Neural progenitor cell (in vitro differentiated cells): ENCODE measurements around the gene UNC5B. TPM values are rescaled to one million over a fixed set of nuclear protein-coding genes. Genes with fewer than 3 reads are reported as not detected.

Experiments used
- DNase-seq: peaks from one replicate; pipeline ENCODE4 v3.0.0-alpha.2; 2016; ENCODE audit warnings: low spot score
- H2AFZ ChIP-seq: fragments of 200-600 bp; sonication (generic); replicated peaks from 2 replicates; pipeline ENCODE4 v1.6.1; 2016; ENCODE audit warnings: antibody characterized with exemption
- H3F3A ChIP-seq: fragments of 200-600 bp; sonication (generic); 2 replicates; pipeline ENCODE4 v1.6.1; 2016; ENCODE audit warnings: antibody characterized with exemption, low read depth
- H3K27ac ChIP-seq: fragments of 200-600 bp; sonication (generic); 2 replicates; pipeline ENCODE4 v1.5.1; 2016; ENCODE audit warnings: mild to moderate bottlenecking
- H3K27me3 ChIP-seq: fragments of 200-600 bp; sonication (generic); 2 replicates; pipeline ENCODE4 v1.6.1; 2016; ENCODE audit warnings: mild to moderate bottlenecking, moderate library complexity
- H3K36me3 ChIP-seq: fragments of 200-600 bp; sonication (generic); 2 replicates; pipeline ENCODE4 v1.5.1; 2016
- H3K4me1 ChIP-seq: fragments of 200-600 bp; sonication (generic); 2 replicates; pipeline ENCODE4 v1.6.1; 2016; ENCODE audit warnings: mixed run types
- H3K4me2 ChIP-seq: fragments of 200-600 bp; sonication (generic); 2 replicates; pipeline ENCODE4 v1.6.1; 2016
- H3K4me3 ChIP-seq: fragments of 200-600 bp; sonication (generic); 2 replicates; pipeline ENCODE4 v1.5.1; 2016
- H3K79me2 ChIP-seq: fragments of 200-600 bp; sonication (generic); 2 replicates; pipeline ENCODE4 v1.6.1; 2016; ENCODE audit warnings: low read depth
- H3K9ac ChIP-seq: fragments of 200-600 bp; sonication (generic); 2 replicates; pipeline ENCODE4 v1.6.1; 2016
- H3K9me3 ChIP-seq: fragments of 200-600 bp; sonication (generic); 2 replicates; pipeline ENCODE4 v1.5.1; 2016; ENCODE audit warnings: low read depth
- H4K20me1 ChIP-seq: fragments of 200-600 bp; sonication (generic); 2 replicates; pipeline ENCODE4 v1.6.1; 2016; ENCODE audit warnings: low read depth
- H3K27ac Mint-ChIP-seq: 3 replicates; pipeline ENCODE4 v1.8.0; 2021; ENCODE audit warnings: mixed read lengths
- H3K27me3 Mint-ChIP-seq: 2 replicates; pipeline ENCODE4 v1.8.0; 2022; ENCODE audit warnings: low read depth, mild to moderate bottlenecking, inconsistent platforms, moderate library complexity, mixed read lengths; ENCODE audit not compliant: insufficient read depth
- H3K36me3 Mint-ChIP-seq: 3 replicates; pipeline ENCODE4 v1.8.0; 2021; ENCODE audit warnings: mixed read lengths
- H3K4me1 Mint-ChIP-seq: 3 replicates; pipeline ENCODE4 v1.8.0; 2021; ENCODE audit warnings: mixed read lengths
- H3K4me3 Mint-ChIP-seq: 3 replicates; pipeline ENCODE4 v1.8.0; 2021; ENCODE audit warnings: mild to moderate bottlenecking, moderate library complexity, mixed read lengths
- H3K9me3 Mint-ChIP-seq: 3 replicates; pipeline ENCODE4 v1.8.0; 2020; ENCODE audit warnings: mixed read lengths
- EZH2 ChIP-seq: fragments of 200-600 bp; sonication (generic); IDR thresholded peaks from 2 replicates; pipeline ENCODE4 v1.6.1; 2017; ENCODE audit warnings: antibody characterized with exemption, mild to moderate bottlenecking, moderate library complexity
- EZH2phosphoT487 ChIP-seq: fragments of 200-600 bp; sonication (generic); IDR thresholded peaks from 2 replicates; pipeline ENCODE4 v1.6.1; 2017; ENCODE audit warnings: antibody characterized with exemption
- total RNA-seq: library from RNA; depleted of rRNA; stranded (reverse); fragments of >200 nt; gene quantifications from 2 replicates; pipeline ENCODE4 v1.2.3, GENCODE V29; 2015; ENCODE audit warnings: low replicate concordance
- TF ChIP-seq, protein P1 (sequence below): fragments of 200-600 bp; sonication (generic); IDR thresholded peaks from 2 replicates; pipeline ENCODE4 v1.5.1; 2017; ENCODE audit warnings: antibody characterized with exemption, mild to moderate bottlenecking

The UNC5B gene
- total RNA-seq, 1 donor from 2014 or later, result 3.3 TPM

DNA sequence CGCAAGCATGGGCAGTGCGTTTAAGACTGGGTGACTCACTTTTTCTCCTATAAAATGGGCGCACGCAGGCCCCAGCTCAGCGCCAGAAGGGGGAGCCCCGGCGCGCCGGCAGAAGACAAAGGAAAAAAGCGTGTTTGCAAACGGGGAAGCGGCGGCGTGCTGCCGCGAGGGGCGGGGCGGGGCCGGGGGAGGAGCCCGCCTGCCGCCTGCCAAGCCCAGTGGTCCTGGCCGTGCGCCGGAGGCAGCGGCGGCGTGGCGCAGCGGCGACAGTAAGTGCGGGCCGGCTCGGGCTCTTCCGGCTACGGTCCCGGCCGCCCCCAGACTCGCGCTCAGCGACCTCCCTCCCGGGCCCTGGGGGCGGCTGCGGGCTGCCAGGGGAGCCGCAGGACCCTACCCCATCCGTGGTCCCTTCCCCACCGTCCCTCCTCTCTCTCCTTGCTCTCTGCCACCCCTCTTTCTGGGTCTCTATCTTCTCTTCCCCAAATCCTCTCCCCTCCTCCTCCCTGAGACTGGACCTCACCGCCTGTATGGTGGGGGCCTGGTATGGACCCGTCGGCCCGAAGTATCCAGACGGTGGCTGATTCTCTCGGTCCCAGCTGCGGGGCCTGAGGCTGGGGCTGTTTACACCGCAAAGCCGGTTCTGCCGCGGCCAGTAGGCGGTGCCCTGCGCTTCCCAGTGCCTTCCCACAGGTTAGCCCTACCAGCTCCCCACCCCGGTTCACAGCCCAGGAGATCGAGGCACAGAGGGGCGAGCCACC is 106.9 kb downstream of the UNC5B start, which contains the start of gene SLC29A3:
Gene SLC29A3 (plus strand): TSS at position 218 of the 758 bp plus-strand sequence. CDS start 51 bp downstream, at position 269.
- Histone ChIP-seq H3K4me1 (peaks cover 33% of the 10 kb centered on the region), H4K20me1 (no peaks in the 10 kb centered on the region), H3K36me3 (no peaks in the 10 kb centered on the region), H3K79me2 (no peaks in the 10 kb centered on the region), H3F3A (peaks cover 20% of the 10 kb centered on the region), H3K4me3 (peak within 1 kb of the TSS; percentile 84), H3K27ac (no peak within 1 kb of the TSS), H2AFZ (peak within 1 kb of the TSS; percentile 99), H3K9me3 (no peaks in the 10 kb centered on the region), H3K27me3 (no peaks in the 10 kb centered on the region), H3K4me2 (peak within 1 kb of the TSS; percentile 90), H3K9ac (no peak within 1 kb of the TSS)
- Mint-ChIP-seq H3K4me3 (peak within 1 kb of the TSS; percentile 96), H3K36me3 (peaks cover 2% of the 10 kb centered on the region), H3K27me3 (no peaks in the 10 kb centered on the region), H3K27ac (no peak within 1 kb of the TSS), H3K4me1 (peaks cover 34% of the 10 kb centered on the region), H3K9me3 (no peaks in the 10 kb centered on the region)
- peak; percentile 94 for DNase-seq
- TF ChIP-seq, protein P1, sequence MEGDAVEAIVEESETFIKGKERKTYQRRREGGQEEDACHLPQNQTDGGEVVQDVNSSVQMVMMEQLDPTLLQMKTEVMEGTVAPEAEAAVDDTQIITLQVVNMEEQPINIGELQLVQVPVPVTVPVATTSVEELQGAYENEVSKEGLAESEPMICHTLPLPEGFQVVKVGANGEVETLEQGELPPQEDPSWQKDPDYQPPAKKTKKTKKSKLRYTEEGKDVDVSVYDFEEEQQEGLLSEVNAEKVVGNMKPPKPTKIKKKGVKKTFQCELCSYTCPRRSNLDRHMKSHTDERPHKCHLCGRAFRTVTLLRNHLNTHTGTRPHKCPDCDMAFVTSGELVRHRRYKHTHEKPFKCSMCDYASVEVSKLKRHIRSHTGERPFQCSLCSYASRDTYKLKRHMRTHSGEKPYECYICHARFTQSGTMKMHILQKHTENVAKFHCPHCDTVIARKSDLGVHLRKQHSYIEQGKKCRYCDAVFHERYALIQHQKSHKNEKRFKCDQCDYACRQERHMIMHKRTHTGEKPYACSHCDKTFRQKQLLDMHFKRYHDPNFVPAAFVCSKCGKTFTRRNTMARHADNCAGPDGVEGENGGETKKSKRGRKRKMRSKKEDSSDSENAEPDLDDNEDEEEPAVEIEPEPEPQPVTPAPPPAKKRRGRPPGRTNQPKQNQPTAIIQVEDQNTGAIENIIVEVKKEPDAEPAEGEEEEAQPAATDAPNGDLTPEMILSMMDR, result peak; percentile 75
- TF ChIP-seq EZH2phosphoT487, result no peak

DNA sequence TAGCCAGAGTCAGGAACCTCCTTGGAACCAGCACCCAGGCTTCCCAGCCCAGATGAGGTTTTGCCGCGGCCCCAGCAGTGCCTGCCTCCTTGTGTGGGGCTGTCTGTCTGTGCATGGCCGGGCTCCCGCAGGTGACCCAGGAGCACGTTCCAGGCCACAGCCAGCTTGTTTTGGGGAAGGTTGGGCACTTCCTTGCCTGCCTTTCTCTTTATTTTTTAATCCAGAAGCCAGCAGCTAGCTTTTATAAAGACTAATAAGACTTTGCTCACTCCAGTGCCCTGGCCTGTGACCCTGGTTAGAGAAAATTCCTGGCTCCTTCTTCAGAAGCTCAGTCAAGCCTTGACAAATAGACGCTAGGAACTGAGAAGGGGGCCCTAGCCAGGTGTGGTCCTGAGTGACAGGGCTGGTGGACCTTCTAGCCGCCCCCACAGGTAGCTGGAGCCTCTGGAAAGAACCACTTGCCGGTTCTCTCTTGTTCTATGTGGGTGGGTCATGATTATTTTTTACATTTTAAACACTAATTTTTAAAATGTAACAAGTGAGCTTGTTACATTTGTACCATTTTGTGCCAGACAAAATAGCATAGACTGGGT is 107.5 kb downstream of the UNC5B start:
- Mint-ChIP-seq H3K27me3 (peaks cover 3% of the 10 kb centered on the region), H3K4me1 (peaks cover 29% of the 10 kb centered on the region), H3K36me3 (peaks cover 2% of the 10 kb centered on the region), H3K9me3 (no peaks in the 10 kb centered on the region), H3K27ac (no peak overlapping the region), H3K4me3 (peak overlapping the region; percentile 96)
- Histone ChIP-seq H3K9me3 (no peaks in the 10 kb centered on the region), H3K9ac (no peak overlapping the region), H3K79me2 (no peaks in the 10 kb centered on the region), H4K20me1 (no peaks in the 10 kb centered on the region), H3K36me3 (no peaks in the 10 kb centered on the region), H3K27ac (no peak overlapping the region), H3F3A (peaks cover 20% of the 10 kb centered on the region), H3K4me2 (peak overlapping the region; percentile 90), H3K27me3 (no peaks in the 10 kb centered on the region), H3K4me3 (peak overlapping the region; percentile 84), H3K4me1 (peaks cover 27% of the 10 kb centered on the region), H2AFZ (peak overlapping the region; percentile 99)
- DNase-seq, result peak; percentile 26
- TF ChIP-seq EZH2phosphoT487 (no peak), EZH2 (no peak)
- TF ChIP-seq, protein P1, result no peak

DNA sequence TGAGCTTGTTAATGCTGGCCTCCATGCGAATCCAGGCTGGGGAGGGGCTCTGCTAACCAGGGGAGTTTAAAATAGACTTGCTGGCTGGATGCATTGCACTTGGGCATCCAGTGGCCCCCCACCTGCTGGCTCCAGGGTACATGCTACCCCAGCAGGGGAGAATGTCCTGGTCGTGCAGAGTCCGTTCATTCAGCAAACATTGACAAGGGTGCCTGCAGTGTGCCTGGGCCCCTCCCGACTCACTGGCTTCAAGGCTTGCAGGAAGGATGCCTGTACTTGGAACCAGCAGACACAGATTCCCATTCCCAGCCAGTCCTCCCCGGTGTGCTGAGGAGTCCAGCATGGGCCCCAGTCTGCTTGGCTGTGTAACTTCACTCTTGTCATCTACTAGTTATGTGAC is 108.2 kb downstream of the UNC5B start:
- TF ChIP-seq, protein P1, result no peak
- TF ChIP-seq EZH2phosphoT487, result no peak
- TF ChIP-seq EZH2, result no peak
- H3K36me3 ChIP-seq, result no peaks in the 10 kb centered on the region
- peaks cover 19% of the 10 kb centered on the region for H3F3A ChIP-seq
- Mint-ChIP-seq H3K4me1 (peaks cover 26% of the 10 kb centered on the region), H3K27me3 (peaks cover 3% of the 10 kb centered on the region), H3K27ac (no peak overlapping the region), H3K4me3 (peak overlapping the region; percentile 96), H3K36me3 (peaks cover 2% of the 10 kb centered on the region), H3K9me3 (no peaks in the 10 kb centered on the region)
- no peaks in the 10 kb centered on the region for H3K27me3 ChIP-seq
- no peak overlapping the region for H3K4me3 ChIP-seq
- peaks cover 23% of the 10 kb centered on the region for H3K4me1 ChIP-seq
- H3K4me2 ChIP-seq, result peak overlapping the region; percentile 90
- H3K27ac ChIP-seq, result no peak overlapping the region
- H3K79me2 ChIP-seq, result no peaks in the 10 kb centered on the region
- DNase-seq, result no peak
- no peak overlapping the region for H2AFZ ChIP-seq
- no peaks in the 10 kb centered on the region for H3K9me3 ChIP-seq
- H3K9ac ChIP-seq, result no peak overlapping the region
- no peaks in the 10 kb centered on the region for H4K20me1 ChIP-seq
